Type B pancreatic cell (in vitro differentiated cells): ENCODE measurements around the gene GDF11. TPM values are rescaled to one million over a fixed set of nuclear protein-coding genes. Genes with fewer than 3 reads are reported as not detected.

Experiments used
- DNase-seq: peaks from one replicate; pipeline ENCODE4 v3.0.0; 2021; ENCODE audit warnings: mixed read lengths; ENCODE audit not compliant: unreplicated experiment; ENCODE audit errors: extremely low spot score
- H3K27ac Mint-ChIP-seq: 2 replicates; pipeline ENCODE4 v1.8.0; 2021; ENCODE audit warnings: mild to moderate bottlenecking, mixed read lengths
- H3K27me3 Mint-ChIP-seq: 2 replicates; pipeline ENCODE4 v1.8.0; 2021; ENCODE audit warnings: mixed read lengths
- H3K36me3 Mint-ChIP-seq: 2 replicates; pipeline ENCODE4 v1.8.0; 2021; ENCODE audit warnings: mixed read lengths
- H3K4me1 Mint-ChIP-seq: one replicate; pipeline ENCODE4 v1.8.0; 2021; ENCODE audit warnings: mixed read lengths; ENCODE audit not compliant: unreplicated experiment
- H3K4me3 Mint-ChIP-seq: 2 replicates; pipeline ENCODE4 v1.8.0; 2021; ENCODE audit warnings: mild to moderate bottlenecking, mixed read lengths
- H3K9me3 Mint-ChIP-seq: 2 replicates; pipeline ENCODE4 v1.8.0; 2021; ENCODE audit warnings: mixed read lengths
- total RNA-seq: library from RNA; stranded (reverse); gene quantifications from 2 replicates; pipeline ENCODE4 v1.2.1, GENCODE V29; 2021; ENCODE audit warnings: low replicate concordance
- TF ChIP-seq, protein P1 (sequence below): fragments of 200-600 bp; sonication (generic); conservative IDR thresholded peaks from 2 replicates; pipeline ENCODE4 v1.5.0; 2021; ENCODE audit warnings: antibody characterized with exemption, mild to moderate bottlenecking

GDF11 gene
- total RNA-seq, 1 donor from 2014 or later, result 40.1 TPM

DNA sequence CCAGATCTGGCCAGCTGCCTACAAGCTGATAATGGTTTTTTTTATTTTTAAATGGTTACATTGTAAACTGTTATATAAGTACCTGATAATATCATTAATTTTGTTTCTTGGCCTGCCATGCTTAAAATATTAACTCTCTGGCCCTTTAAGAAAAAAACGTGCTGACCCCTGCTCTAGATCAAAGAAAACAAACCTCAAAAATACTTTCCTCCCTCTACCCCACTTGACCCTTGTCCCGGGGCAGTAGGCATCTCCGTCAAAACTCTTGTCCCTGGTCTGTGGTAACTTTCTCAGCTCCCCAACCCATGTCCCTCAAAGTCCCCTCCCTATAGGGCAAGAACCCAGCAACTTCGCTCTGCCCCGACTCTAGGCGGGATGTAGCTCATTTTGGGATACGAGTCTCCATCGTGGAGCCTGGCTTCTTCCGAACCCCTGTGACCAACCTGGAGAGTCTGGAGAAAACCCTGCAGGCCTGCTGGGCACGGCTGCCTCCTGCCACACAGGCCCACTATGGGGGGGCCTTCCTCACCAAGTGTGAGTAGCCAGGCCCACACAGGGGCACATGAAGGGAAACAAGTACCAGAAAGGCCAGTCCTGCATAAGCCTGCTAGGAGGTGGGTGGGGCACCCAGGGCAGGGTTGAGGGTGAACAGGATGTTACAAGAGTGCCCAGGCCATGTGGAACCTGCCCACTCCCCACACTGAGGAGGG lies 19.3 kb upstream of the GDF11 start:
- peaks cover 37% of the 10 kb centered on the region for H3K4me1 Mint-ChIP-seq
- no peak overlapping the region for H3K4me3 Mint-ChIP-seq

DNA sequence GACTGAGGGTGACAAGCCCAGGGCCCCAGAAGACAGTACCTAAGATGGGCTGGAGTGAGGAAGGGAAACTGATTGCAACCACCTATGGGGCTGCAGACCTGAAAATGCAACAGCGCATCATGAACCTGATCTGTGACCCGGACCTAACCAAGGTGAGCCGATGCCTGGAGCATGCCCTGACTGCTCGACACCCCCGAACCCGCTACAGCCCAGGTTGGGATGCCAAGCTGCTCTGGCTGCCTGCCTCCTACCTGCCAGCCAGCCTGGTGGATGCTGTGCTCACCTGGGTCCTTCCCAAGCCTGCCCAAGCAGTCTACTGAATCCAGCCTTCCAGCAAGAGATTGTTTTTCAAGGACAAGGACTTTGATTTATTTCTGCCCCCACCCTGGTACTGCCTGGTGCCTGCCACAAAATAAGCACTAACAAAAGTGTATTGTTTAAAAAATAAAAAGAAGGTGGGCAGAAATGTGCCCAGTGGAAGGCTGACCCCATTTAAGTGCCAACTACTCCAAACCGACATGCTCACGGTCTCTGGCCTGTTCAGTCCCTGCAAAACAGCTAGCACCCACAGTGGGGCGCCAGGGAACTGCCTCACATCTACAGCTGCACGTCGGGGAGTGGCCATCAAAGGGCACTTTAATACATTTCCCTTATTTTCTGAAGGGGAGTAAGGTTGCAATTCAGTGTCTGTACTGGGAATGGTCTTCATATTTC lies 18.5 kb upstream of the GDF11 start:
- Mint-ChIP-seq H3K9me3 (no peaks in the 10 kb centered on the region), H3K4me1 (peaks cover 32% of the 10 kb centered on the region), H3K36me3 (peaks cover 16% of the 10 kb centered on the region), H3K4me3 (peak overlapping the region; percentile 42), H3K27ac (peak overlapping the region; percentile 17), H3K27me3 (no peaks in the 10 kb centered on the region)
- TF ChIP-seq, protein P1, sequence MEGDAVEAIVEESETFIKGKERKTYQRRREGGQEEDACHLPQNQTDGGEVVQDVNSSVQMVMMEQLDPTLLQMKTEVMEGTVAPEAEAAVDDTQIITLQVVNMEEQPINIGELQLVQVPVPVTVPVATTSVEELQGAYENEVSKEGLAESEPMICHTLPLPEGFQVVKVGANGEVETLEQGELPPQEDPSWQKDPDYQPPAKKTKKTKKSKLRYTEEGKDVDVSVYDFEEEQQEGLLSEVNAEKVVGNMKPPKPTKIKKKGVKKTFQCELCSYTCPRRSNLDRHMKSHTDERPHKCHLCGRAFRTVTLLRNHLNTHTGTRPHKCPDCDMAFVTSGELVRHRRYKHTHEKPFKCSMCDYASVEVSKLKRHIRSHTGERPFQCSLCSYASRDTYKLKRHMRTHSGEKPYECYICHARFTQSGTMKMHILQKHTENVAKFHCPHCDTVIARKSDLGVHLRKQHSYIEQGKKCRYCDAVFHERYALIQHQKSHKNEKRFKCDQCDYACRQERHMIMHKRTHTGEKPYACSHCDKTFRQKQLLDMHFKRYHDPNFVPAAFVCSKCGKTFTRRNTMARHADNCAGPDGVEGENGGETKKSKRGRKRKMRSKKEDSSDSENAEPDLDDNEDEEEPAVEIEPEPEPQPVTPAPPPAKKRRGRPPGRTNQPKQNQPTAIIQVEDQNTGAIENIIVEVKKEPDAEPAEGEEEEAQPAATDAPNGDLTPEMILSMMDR, result peak; percentile 75
- no peak for DNase-seq

More for the DNA sequence above, 19.3 kb upstream of the GDF11 start:
- H3K27ac Mint-ChIP-seq, result peak overlapping the region; percentile 48
- H3K9me3 Mint-ChIP-seq, result no peaks in the 10 kb centered on the region
- DNase-seq, result no peak
- H3K27me3 Mint-ChIP-seq, result no peaks in the 10 kb centered on the region
- H3K36me3 Mint-ChIP-seq, result peaks cover 16% of the 10 kb centered on the region
- TF ChIP-seq, protein P1, result no peak

DNA sequence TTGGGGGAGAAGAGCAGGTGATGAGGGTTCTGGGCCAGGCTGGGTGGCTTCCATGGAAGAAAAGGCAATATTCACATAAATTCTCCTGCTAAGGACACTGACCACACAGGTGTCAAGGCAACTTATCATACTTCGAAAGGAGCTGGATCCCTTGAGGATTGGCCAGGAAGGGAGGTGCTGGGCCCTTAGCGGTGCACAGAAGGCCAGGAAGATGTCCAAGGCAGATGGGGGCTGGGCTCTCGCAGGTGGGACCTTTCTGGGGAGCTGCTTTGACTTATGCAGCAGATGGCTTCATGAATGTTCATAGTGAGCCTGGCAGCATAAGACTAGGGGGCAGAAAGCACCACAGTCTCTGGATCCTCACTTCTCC lies 18.0 kb upstream of the GDF11 start:
- Mint-ChIP-seq H3K27me3 (no peaks in the 10 kb centered on the region), H3K27ac (peak overlapping the region; percentile 17), H3K36me3 (peaks cover 16% of the 10 kb centered on the region), H3K9me3 (no peaks in the 10 kb centered on the region), H3K4me3 (peak overlapping the region; percentile 42), H3K4me1 (peaks cover 37% of the 10 kb centered on the region)
- TF ChIP-seq, protein P1, result peak; percentile 13
- DNase-seq, result no peak

DNA sequence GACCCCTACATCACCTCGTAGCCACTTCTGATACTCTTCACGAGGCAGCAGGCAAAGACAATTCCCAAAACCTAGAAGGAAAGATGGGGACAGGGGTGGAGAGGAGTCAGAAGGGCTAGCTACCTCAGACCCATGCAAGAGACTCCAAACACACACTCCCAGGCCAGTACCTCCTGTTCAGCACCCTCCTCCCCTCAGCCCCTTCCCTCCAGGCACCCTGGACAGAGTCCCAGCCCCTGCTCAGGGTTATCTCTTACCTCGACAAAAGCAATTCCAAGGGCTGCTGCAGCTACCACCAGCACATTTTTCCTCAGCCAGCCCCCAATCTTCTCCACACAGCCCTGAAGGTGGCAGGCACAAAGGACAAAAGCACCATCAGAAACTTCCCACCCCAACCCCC lies 17.4 kb upstream of the GDF11 start:
- Mint-ChIP-seq H3K27ac (no peak overlapping the region), H3K4me1 (peaks cover 43% of the 10 kb centered on the region), H3K4me3 (peak overlapping the region; percentile 77)

DNA sequence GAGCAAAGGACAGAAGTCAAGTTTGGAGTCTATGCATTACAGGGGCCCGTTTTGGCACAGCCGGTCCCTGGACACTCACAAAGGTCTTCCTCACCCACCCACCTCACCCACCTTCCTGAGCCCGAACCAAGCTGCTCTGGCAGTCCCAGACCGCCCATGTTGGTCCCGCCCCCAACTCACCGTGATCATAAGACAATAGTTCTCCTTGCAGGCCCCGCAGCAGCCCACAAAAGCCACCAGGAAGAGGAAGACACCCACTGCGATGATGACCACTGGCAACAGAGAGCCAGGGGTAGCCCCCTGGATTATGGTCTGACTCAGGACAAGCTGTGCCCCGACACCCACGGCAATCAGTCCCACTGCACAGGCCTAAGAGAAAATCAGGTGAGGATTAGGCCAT lies 16.0 kb upstream of the GDF11 start:
- peaks cover 47% of the 10 kb centered on the region for H3K4me1 Mint-ChIP-seq

More for the DNA sequence above, 17.4 kb upstream of the GDF11 start:
- TF ChIP-seq, protein P1, result no peak
- no peak for DNase-seq
- H3K27me3 Mint-ChIP-seq, result no peaks in the 10 kb centered on the region
- H3K36me3 Mint-ChIP-seq, result peaks cover 16% of the 10 kb centered on the region
- H3K9me3 Mint-ChIP-seq, result no peaks in the 10 kb centered on the region

More for the DNA sequence above, 16.0 kb upstream of the GDF11 start:
- Mint-ChIP-seq H3K27ac (peak overlapping the region; percentile 79), H3K9me3 (no peaks in the 10 kb centered on the region), H3K36me3 (peaks cover 16% of the 10 kb centered on the region), H3K4me3 (peak overlapping the region; percentile 93), H3K27me3 (no peaks in the 10 kb centered on the region)
- TF ChIP-seq, protein P1, result no peak
- DNase-seq, result no peak
